ENCODE results near the gene CRYBA1.
"Not testable (repeated sequence)": the region's sequence is repeated elsewhere in the genome, so short reads cannot be mapped to it uniquely, and the experiment has no call there.

Gene CRYBA1

DNA sequence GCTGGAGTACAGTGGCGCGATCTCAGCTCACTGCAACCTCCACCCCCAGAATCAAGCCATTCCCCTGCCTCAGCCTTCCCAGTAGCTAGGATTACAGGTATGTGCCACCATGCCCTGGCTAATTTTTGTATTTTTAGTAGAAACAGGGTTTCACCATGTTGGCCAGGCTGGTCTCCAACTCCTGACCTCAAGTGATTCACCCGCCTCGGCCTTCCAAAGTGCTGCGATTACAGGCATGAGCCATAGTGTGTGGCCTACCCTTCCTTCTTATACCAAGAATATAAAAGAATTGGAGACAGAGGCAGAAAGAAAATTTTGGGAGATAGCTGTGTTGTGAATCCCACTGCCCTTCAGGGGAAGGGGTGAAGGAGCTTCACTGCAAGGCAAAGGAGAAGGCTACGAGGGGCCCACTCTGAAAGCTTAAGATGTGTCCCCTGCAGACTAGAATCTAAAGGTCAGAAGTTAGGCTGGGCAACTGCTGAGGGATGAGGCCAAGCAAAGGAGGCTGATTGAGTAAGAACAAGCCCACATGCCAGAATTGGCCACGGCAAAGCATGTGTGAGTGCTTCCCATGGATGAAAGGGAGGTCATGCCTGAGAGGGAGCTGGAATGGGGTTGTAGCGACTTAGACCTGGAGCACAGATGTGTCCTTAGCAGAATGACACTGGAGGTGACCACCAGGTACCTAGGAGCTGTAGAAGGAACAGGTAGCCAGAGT is 8.4 kb upstream of the CRYBA1 start:
- no peak for DNase-seq

DNA sequence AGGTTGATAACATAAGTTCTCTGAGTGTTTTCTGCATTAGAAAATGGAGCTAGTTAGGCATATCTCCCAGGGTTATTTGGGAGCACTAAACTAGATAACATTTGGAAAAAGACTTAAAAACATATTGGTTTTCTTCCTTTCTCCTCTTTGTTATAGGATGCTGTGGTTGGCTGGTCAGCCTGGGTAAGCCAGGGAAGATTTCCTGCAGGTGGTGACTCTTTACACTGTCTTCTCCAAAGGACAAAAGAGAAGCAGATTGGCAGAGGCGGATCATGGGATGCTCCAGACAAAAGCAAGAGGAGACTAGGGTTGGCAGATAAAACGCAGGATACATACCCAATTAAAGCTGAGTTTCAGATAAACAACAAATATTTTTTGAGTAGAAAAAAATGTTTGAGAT is 6.2 kb upstream of the CRYBA1 start:
- DNase-seq: no peak

DNA sequence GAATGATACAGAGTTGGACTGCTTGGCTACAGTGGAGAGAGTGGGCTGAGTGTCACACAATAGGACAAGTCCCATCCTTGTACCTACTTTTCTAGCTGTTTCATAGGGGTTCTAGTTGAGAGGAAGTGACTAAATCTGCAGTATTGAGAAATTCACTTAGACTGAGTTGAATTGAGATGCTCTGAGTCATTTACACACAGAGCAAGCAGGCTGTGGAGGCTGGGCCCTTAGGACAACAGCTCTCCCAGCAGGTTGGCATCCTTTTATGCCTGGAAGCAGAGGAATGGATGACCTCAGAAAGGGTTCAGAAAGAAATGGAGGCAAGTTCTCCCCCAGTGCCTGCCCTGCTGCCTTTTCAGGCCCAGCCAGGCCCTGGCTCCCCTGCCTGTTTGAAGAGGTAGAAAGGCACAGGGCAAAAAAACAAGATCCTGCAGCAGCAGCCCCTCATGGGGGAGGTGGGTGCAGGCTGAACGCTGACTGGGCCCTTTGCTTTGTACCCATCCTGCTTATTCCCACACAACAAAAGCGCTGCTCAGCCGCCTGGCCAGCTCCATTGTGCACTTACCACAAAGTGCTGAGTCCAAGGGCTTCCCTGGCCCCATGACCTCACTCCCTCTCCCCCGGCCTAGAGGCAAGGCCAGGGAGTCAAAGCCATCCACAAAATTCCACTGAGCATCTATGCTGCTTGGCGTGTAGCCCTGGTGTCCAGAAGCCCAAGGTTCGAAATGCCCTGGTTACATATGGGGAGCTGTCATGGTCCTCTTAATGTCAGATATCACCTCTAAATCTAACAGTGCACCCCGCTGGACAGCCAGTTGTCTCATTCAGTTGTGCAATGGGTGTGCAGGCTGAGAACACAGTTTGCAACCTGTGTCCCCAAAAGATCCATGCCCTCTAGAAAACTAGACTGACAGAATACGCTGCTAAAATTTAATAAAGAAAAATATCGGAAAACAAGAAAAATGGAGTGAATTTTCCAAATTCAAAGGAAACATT is 5.4 kb upstream of the CRYBA1 start:
- no peak for DNase-seq

DNA sequence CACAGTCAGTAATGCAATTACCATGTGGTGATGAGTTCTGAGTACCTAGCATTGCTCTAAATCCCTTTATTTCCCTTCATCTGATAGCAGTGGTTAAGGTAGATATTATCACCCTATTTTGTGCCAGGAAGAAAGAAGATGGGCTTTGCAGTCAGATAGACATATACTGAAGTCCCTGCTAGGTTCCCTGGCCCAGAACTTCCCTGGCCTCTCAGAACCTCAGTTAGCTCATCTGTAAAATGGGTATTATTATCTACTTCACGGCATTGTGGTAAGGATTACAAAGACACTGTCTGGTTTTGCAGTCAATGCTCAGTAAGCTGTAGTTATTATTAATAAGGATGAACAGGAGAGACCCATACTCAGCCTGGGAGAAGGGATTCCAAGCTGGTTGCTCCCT is 4.6 kb upstream of the CRYBA1 start:
- no peak for DNase-seq

DNA sequence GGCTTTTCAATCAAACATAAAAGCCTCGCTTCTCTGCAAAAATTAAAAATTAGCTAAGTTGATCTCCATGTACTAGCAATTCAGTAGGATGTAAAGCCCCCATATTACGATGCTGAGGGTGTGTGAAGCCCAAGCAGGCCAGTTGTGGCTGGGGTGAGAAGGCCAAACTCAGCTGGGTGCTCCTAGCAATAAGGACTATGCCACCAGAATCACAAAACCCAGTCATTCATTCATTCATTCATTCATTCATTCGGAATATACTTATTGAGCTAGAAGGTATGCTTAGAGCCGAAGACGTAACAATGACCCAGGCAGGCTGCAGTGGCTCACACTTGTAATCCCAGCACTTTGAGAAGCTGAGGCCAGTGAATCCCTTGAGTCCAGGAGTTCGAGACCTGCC is 3.9 kb upstream of the CRYBA1 start:
- no peak for DNase-seq

DNA sequence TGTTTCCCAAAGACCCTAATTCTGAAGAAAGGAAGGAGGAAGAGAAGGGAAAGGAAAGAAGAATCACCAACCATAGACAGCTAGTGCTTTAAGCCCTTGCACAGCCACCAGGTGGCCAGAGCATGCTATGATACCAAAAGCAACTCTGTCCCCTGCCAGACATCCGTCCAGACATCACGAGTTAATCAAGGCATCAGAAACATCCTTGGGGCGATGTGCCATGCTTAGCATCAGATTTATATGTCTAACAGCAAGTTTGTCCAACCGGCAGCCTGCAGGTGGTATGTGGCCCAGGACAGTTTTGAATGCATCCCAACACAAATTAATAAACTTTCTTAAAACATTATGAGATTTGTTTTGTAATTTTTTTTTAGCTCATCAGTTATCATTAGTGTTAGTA is 2.9 kb upstream of the CRYBA1 start:
- no peak for DNase-seq

DNA sequence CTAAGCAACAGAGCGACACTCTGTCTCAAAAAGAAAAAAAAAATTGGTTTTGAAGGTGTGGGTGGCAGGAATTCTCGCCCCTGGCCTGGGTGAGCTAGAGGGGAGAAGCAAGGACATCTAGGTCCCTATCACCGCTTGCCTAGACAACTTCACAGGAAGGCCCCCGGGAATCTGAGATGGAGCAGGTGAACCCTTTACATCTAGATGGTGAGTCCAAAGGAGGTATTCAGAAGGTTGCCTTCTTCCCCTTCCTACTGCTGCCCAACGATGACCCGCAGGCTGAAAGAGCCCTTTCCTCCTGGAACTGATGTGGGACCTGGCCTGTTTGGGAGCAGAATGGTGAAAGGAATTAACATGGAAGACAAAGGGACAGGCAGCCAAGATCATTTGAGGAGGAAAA is 1.3 kb upstream of the CRYBA1 start:
- DNase-seq: no peak

DNA sequence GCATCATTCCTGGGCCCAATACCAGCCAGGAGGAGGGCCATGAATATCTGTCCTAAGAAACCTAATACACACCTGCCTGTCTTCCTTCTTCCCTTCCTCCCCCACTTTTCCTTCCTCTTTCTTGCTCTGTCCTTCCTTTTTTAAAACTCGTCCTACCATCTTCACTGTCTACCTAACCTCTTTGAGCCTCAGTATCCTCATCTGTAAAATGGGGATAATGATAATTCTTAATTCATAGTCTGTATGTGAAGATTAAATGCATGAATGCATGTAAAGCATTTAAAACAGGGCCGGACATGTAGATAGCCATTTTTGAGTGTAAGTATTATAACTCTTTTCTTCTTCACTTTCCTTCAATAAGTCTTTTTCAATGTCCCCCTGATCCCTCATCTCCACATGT is 560 bp downstream of the CRYBA1 start:
- no peak for DNase-seq

DNA sequence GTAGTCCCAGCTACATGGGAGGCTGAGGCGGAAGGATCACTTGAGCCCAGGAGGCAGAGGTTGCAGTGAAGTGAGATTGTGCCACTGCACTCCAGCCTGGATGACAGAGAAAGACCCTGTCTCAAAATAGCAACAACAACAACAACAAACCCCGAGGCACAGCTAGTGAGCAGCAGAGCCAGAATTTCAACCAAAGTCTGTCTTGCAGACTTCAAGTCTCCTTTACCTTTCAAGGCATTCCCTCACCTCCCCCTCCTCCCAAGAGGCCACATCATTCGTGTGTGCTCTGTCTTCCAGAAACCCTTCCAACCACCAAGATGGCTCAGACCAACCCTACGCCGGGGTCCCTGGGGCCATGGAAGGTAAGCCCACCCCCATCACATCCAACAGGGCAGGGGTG is 2.2 kb downstream of the CRYBA1 start:
- no peak for DNase-seq

DNA sequence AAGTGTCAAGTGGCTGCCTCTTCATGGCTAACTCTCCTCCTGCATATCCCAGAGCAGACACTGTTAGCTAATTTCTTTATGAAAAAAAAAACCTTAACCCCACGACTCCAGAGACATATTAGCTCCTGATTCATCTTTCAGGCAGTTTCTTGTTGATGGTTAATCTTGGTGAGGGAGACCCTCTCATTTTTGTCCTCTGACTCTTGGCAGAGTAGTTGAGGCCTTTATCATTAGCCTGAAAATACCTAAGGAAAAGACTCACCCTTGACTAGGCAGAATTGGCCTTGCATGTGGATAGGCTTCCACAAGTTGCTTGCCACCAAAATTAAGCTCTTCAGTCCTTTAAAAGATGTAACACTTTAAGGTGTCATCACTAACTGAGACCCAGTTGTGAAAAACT is 4.0 kb downstream of the CRYBA1 start:
- DNase-seq: no peak

DNA sequence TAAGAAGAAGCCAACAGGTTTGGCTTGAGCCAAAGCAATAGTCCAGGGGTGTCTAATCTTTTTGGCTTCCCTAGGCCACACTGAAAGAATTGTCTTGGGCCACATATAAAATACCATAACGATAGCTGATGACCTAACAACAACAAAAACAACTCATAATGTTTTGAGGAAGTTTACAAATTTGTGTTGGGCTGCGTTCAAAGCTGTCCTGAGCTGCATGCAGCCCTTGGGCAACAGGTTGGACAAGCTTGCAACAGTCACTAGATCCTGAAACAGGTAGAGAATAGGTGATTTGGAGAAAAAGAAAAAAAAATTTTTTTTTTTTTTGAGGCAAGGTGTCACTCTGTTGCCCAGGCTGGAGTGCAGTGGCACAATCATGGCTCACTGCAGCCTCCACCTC is 4.5 kb downstream of the CRYBA1 start:
- no peak for DNase-seq

DNA sequence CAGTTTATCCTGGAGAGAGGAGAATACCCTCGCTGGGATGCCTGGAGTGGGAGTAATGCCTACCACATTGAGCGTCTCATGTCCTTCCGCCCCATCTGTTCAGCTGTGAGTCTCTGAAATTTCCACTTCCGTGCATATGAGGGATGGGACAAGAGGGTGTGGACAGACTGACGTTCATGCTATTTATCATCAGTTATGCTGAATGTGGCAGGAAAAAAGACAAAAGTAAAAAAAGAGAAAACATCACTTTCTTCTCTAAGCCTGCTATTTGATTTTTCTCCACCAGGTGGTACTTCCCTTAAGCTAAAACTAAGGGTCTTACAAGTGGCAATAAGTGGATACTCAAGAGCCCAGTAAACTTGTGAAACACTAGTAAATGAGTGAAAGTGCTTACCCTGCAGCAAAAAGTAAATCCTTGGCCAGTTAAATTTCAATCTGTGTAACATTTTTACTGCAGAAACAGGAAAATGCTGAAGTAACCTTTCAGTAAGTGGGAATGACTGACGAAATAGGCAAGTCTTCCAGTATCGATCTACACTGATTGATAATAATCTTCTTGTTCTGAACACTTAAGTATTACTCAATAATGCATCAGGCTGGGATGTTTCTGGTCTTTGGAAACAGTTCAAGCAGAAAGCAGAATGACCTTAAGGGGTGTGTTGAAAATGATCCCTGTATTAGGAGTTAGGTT is 5.6 kb downstream of the CRYBA1 start:
- DNase-seq: no peak

DNA sequence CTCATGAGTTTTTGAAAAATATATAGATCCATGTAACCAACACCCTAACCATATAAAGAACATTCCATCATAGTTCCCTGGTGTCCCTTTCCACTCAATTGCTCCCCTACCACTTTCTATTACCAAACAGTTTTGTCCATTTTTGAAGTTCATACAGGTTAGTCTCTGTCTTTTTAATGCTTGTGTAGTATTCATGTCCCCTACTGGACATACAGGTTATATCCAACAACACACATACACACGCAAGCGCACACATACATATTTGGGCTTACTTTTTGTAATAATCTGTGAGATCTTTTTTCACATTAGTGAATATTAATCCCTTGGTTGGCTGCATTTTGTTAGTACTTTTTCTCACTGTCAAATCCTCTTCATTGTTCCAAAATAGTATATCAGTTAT is 6.4 kb downstream of the CRYBA1 start:
- no peak for DNase-seq

DNA sequence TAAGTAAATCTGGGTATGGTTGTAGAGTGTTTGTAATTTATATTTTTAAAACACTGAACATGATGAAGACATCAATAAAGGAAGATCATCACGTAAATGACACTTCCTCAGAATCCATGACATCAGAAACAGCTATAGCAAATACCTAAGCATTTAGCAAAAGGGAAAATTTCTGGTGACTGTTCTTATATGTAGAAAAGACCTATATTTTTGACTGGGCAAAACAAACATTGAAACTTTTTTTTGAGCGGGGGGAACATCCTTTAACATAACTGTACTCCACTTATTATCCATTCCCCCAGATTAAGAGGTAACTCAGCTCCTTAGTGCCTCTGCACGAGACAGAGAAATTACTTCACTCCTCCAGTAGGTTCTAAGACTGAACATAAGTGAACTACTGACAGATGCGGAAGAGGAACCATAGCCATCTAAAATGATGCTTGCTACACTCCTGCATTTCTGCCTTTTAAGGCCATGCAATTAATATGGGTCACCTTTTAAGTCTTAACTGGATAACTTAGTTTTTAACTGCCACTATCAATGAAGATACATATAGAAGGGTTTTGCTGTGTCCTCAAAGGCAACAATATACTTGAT is 9.4 kb downstream of the CRYBA1 start:
- DNase-seq: no peak

DNA sequence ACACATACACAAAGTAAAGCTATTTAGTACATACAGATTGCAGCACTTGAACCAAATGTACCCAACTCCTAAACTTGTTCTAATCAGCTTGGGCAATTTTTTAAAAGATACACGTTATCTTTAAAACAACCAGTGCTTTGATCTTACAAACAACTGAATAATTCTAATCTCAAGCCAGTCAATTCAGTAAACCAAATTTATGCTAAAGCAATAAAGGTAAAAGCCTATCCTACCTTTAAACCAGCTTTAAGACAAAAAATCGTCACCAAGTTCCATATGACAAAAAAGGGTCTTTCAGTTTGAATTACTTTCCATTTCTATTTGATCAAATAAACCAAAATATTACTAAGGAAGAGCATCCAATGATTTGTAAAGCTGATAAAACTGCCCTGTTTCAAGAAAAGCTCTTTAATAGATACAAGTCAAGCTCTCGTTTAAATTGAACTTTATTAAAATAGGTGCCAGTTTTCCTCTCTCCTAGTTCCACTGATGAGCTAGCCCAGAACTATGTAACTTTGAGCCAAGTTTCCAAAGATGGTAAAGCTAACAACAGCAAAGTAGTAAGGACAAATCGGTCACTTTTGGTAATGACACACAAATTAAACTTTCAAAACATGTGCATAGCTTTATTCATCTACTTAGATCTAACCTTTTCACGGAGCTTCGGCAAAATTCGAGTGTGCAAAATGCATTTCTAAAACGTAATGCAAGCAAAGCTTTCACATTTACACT is 10.2 kb downstream of the CRYBA1 start:
- DNase-seq: no peak

DNA sequence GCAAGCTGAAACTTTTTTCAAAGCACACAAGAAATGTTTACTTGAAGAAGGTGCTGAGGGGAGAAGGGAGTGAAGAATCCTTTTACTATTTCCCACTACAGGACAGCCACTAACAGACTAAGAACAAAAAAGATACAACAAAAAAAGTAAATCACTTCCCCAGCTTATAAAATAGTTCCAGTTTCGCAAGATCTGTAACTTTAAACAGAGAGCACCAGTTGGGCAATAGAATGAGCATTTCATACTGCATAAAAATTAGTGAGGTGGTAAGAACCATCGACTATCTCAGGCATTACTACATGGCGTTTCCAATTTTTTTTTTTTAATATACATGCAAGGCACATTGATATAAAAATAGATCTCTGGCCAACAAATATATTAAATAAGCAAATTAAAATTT is 11.1 kb downstream of the CRYBA1 start:
- no peak for DNase-seq

DNA sequence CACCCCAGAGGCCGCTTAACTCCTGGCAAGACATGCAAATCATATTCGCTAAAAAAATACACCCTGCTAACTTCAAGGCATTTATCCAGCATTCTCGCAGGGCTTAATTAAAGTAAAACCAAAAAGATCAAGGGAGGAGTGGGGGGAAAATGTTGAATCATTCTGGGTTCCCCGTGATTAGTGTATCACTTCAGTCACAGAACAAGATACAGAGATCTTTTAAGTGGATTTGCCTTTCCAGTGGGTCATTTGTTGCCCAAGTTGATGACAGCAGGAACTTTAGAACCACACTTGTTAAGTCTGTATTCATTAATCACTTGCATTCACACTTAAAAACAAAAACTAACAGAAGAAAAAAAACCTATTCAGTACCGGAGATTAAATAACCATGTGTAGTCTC is 17.3 kb downstream of the CRYBA1 start:
- no peak for DNase-seq

DNA sequence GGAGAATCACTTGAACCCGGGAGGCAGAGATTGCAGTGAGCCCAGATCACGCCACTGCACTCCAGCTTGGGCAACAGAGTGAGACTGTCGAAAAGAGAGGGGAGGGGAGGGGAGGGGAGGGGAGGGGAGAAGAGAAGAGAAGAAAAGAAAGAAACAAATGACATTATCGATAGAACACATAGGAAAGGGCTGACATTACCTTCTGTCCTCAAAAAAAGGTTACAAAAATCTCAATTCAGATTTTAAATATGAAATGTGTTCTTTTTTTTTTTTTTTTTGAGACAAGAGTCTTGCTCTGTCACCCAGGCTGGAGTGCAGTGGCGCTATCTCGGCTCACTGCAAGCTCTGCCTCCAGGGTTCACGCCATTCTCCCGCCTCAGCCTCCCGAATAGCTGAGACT is 25.3 kb downstream of the CRYBA1 start:
- DNase-seq: not testable (repeated sequence)

DNA sequence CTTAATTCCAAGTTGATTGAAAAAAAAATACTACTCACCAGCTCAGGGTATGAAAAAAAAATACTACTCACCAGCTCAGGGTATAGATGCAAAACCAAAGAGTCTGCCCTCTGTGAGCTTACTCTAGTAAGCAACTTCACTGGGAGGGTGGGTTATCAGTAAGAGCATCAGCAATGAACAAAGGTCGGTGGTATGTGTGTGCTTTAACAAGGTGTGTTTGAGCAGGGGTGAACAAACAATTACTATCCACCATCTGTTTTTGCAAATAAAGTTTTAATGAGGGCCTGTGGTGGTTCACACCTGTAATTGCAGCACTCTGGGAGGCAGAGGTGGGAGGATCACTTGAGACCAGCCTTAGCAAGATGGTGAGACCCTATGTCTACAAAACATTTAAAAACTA is 27.3 kb downstream of the CRYBA1 start:
- DNase-seq: no peak

DNA sequence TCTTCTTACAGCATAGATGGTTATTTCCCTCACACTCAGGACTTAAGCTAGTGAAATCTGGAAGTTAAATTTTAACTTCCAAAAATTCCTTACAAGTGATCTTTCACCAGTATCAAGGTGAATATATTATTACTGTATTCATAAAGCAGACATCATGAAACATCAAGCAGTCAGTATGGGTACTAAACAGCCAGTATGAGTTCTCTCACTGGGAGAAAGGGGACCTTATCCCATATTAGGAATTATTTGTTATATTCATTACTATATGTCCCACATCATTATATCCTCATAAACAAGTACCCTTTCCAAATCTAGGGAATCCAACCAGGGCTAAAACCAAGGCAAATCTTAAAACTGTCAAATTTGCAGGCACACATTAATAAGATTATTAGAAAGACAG is 32.0 kb downstream of the CRYBA1 start:
- DNase-seq: no peak

DNA sequence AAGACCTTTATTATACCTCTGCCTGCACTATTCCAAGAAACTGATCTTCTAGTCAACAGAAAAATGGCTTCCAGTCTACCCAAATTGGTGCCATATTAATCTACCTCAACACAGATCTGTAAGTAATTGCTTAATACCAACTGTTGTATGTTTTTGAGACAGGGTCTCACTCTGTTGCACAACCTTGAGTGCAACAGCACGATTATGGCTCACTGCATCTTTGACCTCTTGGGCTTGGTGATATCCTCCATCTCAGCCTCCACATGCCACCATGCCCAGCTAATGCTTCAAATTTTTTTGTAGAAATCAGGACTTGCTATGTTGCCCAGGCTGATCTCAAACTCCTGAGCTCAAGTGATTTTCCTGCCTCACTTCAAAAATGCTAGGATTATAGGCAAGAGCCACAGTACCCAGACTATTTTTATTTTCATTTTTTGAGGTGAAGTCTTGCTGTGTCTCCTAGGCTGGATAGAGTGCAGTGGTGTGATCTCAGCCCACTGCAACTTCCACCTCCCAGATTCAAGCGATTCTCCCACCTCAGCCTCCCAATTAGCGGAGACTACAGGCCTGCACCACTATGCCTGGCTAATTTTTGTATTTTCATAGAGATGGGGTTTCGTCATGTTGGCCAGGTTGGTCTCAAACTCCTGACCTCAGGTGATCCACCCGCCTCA is 32.9 kb downstream of the CRYBA1 start:
- no peak for DNase-seq

DNA sequence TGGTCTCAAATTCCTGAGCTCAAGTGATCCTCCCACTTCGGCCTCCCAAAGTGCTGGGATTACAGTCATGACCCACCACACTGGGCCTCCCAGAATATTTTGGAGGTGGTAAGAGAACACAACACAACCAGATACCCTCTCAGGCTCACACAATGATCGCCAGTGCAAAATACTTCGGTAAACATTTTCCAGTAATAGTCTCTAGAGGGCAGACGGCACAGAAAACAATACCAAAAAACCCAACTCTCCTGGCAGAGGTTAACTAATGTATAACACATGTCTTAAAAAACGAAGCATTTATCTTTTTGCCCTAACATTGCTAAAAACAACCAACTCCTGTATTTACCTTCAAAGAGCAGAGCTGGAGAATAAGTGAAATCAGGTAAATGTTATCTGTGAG is 36.8 kb downstream of the CRYBA1 start:
- no peak for DNase-seq

All from activated gamma-delta T cell (primary cell).